H1 (cell line): ENCODE measurements around the gene ERVMER34-1. TPM values are rescaled to one million over a fixed set of nuclear protein-coding genes. Genes with fewer than 3 reads are reported as not detected.

Experiments used
- CTCF ChIA-PET: fragments of 300-600 bp; sonication (Branson Sonifier 250); formaldehyde crosslinking; loops from one replicate; lab custom pipeline; 2021; ENCODE audit not compliant: partially characterized antibody; lab: Charles Lee
- POLR2A ChIA-PET: fragments of 300-600 bp; sonication (Branson Sonifier 250); formaldehyde crosslinking; loops from one replicate; lab custom pipeline; 2021; ENCODE audit warnings: inconsistent platforms; ENCODE audit not compliant: partially characterized antibody; lab: Charles Lee
- DNase-seq, 2 experiments: peaks; one replicate each; pipeline versions ENCODE4 v3.0.0 to v3.0.0-alpha.2; 2010 to 2022; ENCODE audit warnings: low spot score in 2 of 2, low read depth in 1 of 2, mixed read lengths in 1 of 2
- FAIRE-seq: peaks from 2 replicates; lab custom pipeline; 2011; peaks lifted over from hg19 to GRCh38; lab: Jason Lieb, UNC
- H2AFZ ChIP-seq: 2 replicates; pipeline ENCODE4 v1.8.1; 2012; ENCODE audit warnings: low read length, inconsistent platforms
- H2AK5ac ChIP-seq: 2 replicates; pipeline ENCODE4 v1.6.1; 2013; ENCODE audit warnings: low read depth, low read length
- H2BK120ac ChIP-seq: replicated peaks from 2 replicates; pipeline ENCODE3; 2013; ENCODE audit warnings: low read depth, low read length, inconsistent platforms
- H2BK12ac ChIP-seq: 2 replicates; pipeline ENCODE4 v1.6.1; 2013; ENCODE audit warnings: low read depth, low read length
- H2BK15ac ChIP-seq: 2 replicates; pipeline ENCODE4 v1.6.1; 2013; ENCODE audit warnings: low read length
- H2BK20ac ChIP-seq: 2 replicates; pipeline ENCODE4 v1.6.1; 2013; ENCODE audit warnings: low read length
- H2BK5ac ChIP-seq: 2 replicates; pipeline ENCODE4 v1.6.1; 2013; ENCODE audit warnings: low read depth, low read length
- H3K14ac ChIP-seq: 2 replicates; pipeline ENCODE4 v1.6.1; 2013; ENCODE audit warnings: inconsistent platforms; ENCODE audit not compliant: insufficient read length
- H3K18ac ChIP-seq: 2 replicates; pipeline ENCODE4 v1.6.1; 2013; ENCODE audit warnings: low read length; ENCODE audit errors: extremely low read depth
- H3K23ac ChIP-seq: 2 replicates; pipeline ENCODE4 v1.6.1; 2013; ENCODE audit warnings: inconsistent platforms; ENCODE audit not compliant: insufficient read length
- H3K23me2 ChIP-seq: 2 replicates; pipeline ENCODE4 v1.6.1; 2013; ENCODE audit warnings: low read depth, low read length
- H3K27ac ChIP-seq: 2 replicates; pipeline ENCODE4 v1.6.1; 2011; ENCODE audit warnings: low read depth, low read length, inconsistent platforms
- H3K27me3 ChIP-seq, 4 experiments: replicated peaks in 1 of 4; 1 replicate in 1 of 4; 2 replicates in 3 of 4; pipeline versions ENCODE4 v1.6.1 to v1.8.1; 2011 to 2013; ENCODE audit warnings: low read length in 3 of 4, mild to moderate bottlenecking in 3 of 4, inconsistent platforms in 2 of 4, mixed read lengths in 2 of 4, moderate library complexity in 1 of 4; ENCODE audit not compliant: control insufficient read depth in 3 of 4, insufficient read depth in 3 of 4; ENCODE audit errors: extremely low read depth in 1 of 4
- H3K36me3 ChIP-seq, 4 experiments: 2 replicates each; pipeline versions ENCODE4 v1.6.1 to v1.8.1; 2011 to 2013; ENCODE audit warnings: mild to moderate bottlenecking in 4 of 4, low read length in 3 of 4, moderate library complexity in 2 of 4, control low read depth in 1 of 4, inconsistent platforms in 1 of 4; ENCODE audit not compliant: insufficient read depth in 4 of 4, control insufficient read depth in 2 of 4
- H3K4ac ChIP-seq: replicated peaks from 2 replicates; pipeline ENCODE3; 2013; ENCODE audit warnings: low read length, low read depth, mixed read lengths, inconsistent platforms; ENCODE audit not compliant: insufficient read length
- H3K4me1 ChIP-seq, 4 experiments: replicated peaks in 1 of 4; 1 replicate in 1 of 4; 2 replicates in 3 of 4; pipeline versions ENCODE4 v1.6.1 to v1.8.1; 2011 to 2013; ENCODE audit warnings: low read length in 3 of 4, inconsistent platforms in 2 of 4, mixed read lengths in 1 of 4; ENCODE audit not compliant: insufficient read depth in 4 of 4, control insufficient read depth in 3 of 4
- H3K4me2 ChIP-seq, 2 experiments: 2 replicates each; pipeline versions ENCODE4 v1.6.1 to v1.8.1; 2011 to 2013; ENCODE audit warnings: low read depth in 2 of 2, low read length in 2 of 2, control low read depth in 1 of 2, inconsistent platforms in 1 of 2, mild to moderate bottlenecking in 1 of 2; ENCODE audit not compliant: insufficient read depth in 1 of 2
- H3K4me3 ChIP-seq, 4 experiments: fragments of 200-600, 300-600 bp in 1 of 4; sonication (generic), shearing (Covaris generic), sonication (Bioruptor Twin) in 1 of 4; 2 replicates each; pipeline versions ENCODE4 v1.5.1 to v1.8.1; 2011 to 2016; ENCODE audit warnings: low read length in 4 of 4, low read depth in 3 of 4, control low read depth in 2 of 4, inconsistent platforms in 2 of 4, mild to moderate bottlenecking in 2 of 4, mixed read lengths in 1 of 4, moderate library complexity in 1 of 4; ENCODE audit not compliant: insufficient read depth in 2 of 4; ENCODE audit errors: extremely low read depth in 1 of 4
- H3K56ac ChIP-seq: replicated peaks from 2 replicates; pipeline ENCODE3; 2013; ENCODE audit warnings: low read depth, mild to moderate bottlenecking, mixed read lengths, low read length, inconsistent platforms; ENCODE audit not compliant: insufficient read length
- H3K79me1 ChIP-seq: 2 replicates; pipeline ENCODE4 v1.6.1; 2013; ENCODE audit warnings: low read depth, low read length, control low read depth
- H3K79me2 ChIP-seq, 2 experiments: 2 replicates each; pipeline versions ENCODE4 v1.6.1 to v1.8.1; 2012 to 2013; ENCODE audit warnings: low read length in 2 of 2, mild to moderate bottlenecking in 2 of 2, inconsistent platforms in 1 of 2; ENCODE audit not compliant: insufficient read depth in 2 of 2, control insufficient read depth in 1 of 2
- H3K9ac ChIP-seq, 4 experiments: replicated peaks in 1 of 4; 1 replicate in 1 of 4; 2 replicates in 3 of 4; pipeline versions ENCODE4 v1.6.1 to v1.8.1; 2011 to 2013; ENCODE audit warnings: low read depth in 3 of 4, low read length in 3 of 4, control low read depth in 2 of 4, mild to moderate bottlenecking in 2 of 4, moderate library complexity in 2 of 4, inconsistent platforms in 1 of 4; ENCODE audit errors: extremely low read depth in 1 of 4
- H3K9me3 ChIP-seq, 2 experiments: 2 replicates each; pipeline versions ENCODE4 v1.6.1 to v1.8.1; 2012 to 2013; ENCODE audit warnings: mild to moderate bottlenecking in 2 of 2, moderate library complexity in 2 of 2, control low read depth in 1 of 2, inconsistent platforms in 1 of 2, low read depth in 1 of 2, low read length in 1 of 2, mixed read lengths in 1 of 2; ENCODE audit not compliant: insufficient read depth in 2 of 2
- H4K20me1 ChIP-seq, 2 experiments: replicated peaks in 1 of 2; 2 replicates each; pipeline versions ENCODE3 to v1.8.1; 2011 to 2013; ENCODE audit warnings: inconsistent platforms in 2 of 2, low read length in 2 of 2, mild to moderate bottlenecking in 1 of 2; ENCODE audit not compliant: insufficient read depth in 2 of 2, control insufficient read depth in 1 of 2
- H4K5ac ChIP-seq: 2 replicates; pipeline ENCODE4 v1.6.1; 2013; ENCODE audit warnings: low read length, low read depth, mixed read lengths, inconsistent platforms; ENCODE audit not compliant: insufficient read length
- H4K8ac ChIP-seq: 2 replicates; pipeline ENCODE4 v1.8.0; 2013; ENCODE audit warnings: mild to moderate bottlenecking, moderate library complexity, low read length, inconsistent platforms; ENCODE audit not compliant: insufficient read depth; ENCODE audit errors: extremely low read depth
- H4K91ac ChIP-seq: replicated peaks from 2 replicates; pipeline ENCODE3; 2013; ENCODE audit warnings: low read length, mixed read lengths, inconsistent platforms; ENCODE audit not compliant: insufficient read length
- CEBPB ChIP-seq: IDR thresholded peaks from 2 replicates; pipeline ENCODE4 v1.6.1; 2012; ENCODE audit warnings: low read depth, low read length
- JUND ChIP-seq: IDR thresholded peaks from 2 replicates; pipeline ENCODE4 v1.6.1; 2011; ENCODE audit warnings: mild to moderate bottlenecking, improper control_type of control experiment, low read length
- KDM4A ChIP-seq: IDR thresholded peaks from one replicate; pipeline ENCODE4 v1.7.1; 2012; ENCODE audit warnings: low read depth, mild to moderate bottlenecking, moderate library complexity, low read length, inconsistent platforms; ENCODE audit not compliant: severe bottlenecking
- NANOG ChIP-seq: IDR thresholded peaks from 2 replicates; pipeline ENCODE4 v1.6.1; 2011; ENCODE audit warnings: low read length, low read depth, mild to moderate bottlenecking, inconsistent platforms; ENCODE audit not compliant: insufficient read depth, poor library complexity, severe bottlenecking
- WGBS, 2 experiments: shearing (Covaris generic) in 1 of 2; methylation state at CpG; one replicate each; pipeline versions ENCODE4 v1.1.6 to v1.1.7; 2013 to 2015; ENCODE audit warnings: low lambda C conversion rate in 2 of 2, mixed read lengths in 2 of 2, inconsistent platforms in 1 of 2, low coverage in 1 of 2, missing lambda C conversion rate in 1 of 2; ENCODE audit not compliant: insufficient replicate concordance in 2 of 2, insufficient coverage in 1 of 2, insufficient read length in 1 of 2; ENCODE audit errors: extremely low coverage in 1 of 2, missing lambda C conversion rate in 1 of 2; 5-methylcytosine and 5-hydroxymethylcytosine counted together
- polyA plus RNA-seq, 7 experiments: library from polyadenylated mRNA; depleted of rRNA in 3 of 7; stranded (reverse) in 5 of 7; unstranded in 2 of 7; fragments of >200 nt in 5 of 7; fragments of 200-250 nt in 2 of 7; gene quantifications; 1 replicate in 5 of 7; 2 replicates in 1 of 7; 4 replicates in 1 of 7; pipeline versions ENCODE4 v1.2.1 to v1.2.3, GENCODE V29; 2011 to 2013; ENCODE audit warnings: missing spikeins in 2 of 7, mixed read lengths in 2 of 7
- total RNA-seq: library from RNA; stranded (reverse); fragmentation: NEBNext Ultra II Directional; extraction: Animal tissue kit (Norgen Biotek cat#: 25700); gene quantifications from 2 replicates; pipeline ENCODE4 v1.2.1, GENCODE V29; 2021
- TF ChIP-seq, protein P1 (sequence below): IDR thresholded peaks from 2 replicates; pipeline ENCODE4 v1.6.1; 2011; ENCODE audit warnings: low read length, improper control_type of control experiment

ERVMER34-1 gene
- total and polyA plus RNA-seq, 2 of the 8 experiments (the other 6 are each of a cell fraction or from before 2014, with no cell fraction given) = 14.2 to 34.3 TPM

DNA sequence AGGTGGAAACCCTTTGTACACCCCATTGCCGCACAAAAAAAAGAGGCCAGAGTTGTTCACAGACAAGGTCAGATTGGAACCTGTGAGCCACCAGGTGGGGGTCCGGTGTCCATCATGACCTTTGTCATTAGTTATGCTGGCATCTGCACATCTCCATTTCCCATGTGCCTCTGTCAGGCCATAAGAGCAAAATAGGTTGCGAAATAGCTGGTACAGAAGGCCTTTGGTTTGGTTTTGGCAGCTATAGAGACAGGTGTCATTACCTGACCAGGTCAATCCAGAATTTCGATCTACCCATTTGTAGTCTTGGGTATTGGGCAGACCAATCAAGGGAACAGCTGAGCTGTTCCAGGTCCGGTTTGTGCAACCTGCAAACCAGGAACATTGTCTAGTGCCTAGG lies 6.6 kb downstream of the ERVMER34-1 start:
- Histone ChIP-seq H3K4ac (no peak overlapping the region), H3K36me3 (peaks cover 3 to 31% (median 9%) of the 10 kb centered on the region in 4 experiments; a peak in 6 of 8 replicates), H3K9me3 (peaks cover 0 to 2% of the 10 kb centered on the region in 2 experiments; a peak in 2 of 4 replicates), H3K9ac (no peak overlapping the region), H2BK20ac (no peak overlapping the region), H4K5ac (no peak overlapping the region), H2AK5ac (no peak overlapping the region), H2BK5ac (no peak overlapping the region), H3K56ac (no peak overlapping the region), H3K4me3 (no peak overlapping the region), H3K79me2 (peaks cover 0 to under 1% of the 10 kb centered on the region in 2 experiments; a peak in 1 of 4 replicates), H2BK12ac (no peak overlapping the region), H3K79me1 (no peaks in the 10 kb centered on the region), H3K27me3 (no peaks in the 10 kb centered on the region), H3K18ac (no peak overlapping the region), H4K8ac (no peak overlapping the region), H3K4me1 (no peaks in the 10 kb centered on the region)
- FAIRE-seq = no peak
- WGBS, 2 experiments = 88% methylated on average over 5 of the region's 5 CpGs; no CpG with 5 or more reads in 1 of the 2 experiments
- TF ChIP-seq NANOG (no peak), JUND (no peak), KDM4A (no peak), CEBPB (peak; percentile 55; the same call in 1 of the 2 replicates)
- TF ChIP-seq, protein P1, sequence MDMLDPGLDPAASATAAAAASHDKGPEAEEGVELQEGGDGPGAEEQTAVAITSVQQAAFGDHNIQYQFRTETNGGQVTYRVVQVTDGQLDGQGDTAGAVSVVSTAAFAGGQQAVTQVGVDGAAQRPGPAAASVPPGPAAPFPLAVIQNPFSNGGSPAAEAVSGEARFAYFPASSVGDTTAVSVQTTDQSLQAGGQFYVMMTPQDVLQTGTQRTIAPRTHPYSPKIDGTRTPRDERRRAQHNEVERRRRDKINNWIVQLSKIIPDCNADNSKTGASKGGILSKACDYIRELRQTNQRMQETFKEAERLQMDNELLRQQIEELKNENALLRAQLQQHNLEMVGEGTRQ = no peak
- TF ChIP-seq, all 59 proteins: peak for 1
- H4K91ac ChIP-seq = no peak overlapping the region
- no peak overlapping the region for H3K14ac ChIP-seq
- no peak overlapping the region for H3K27ac ChIP-seq
- H4K20me1 ChIP-seq = no peaks in the 10 kb centered on the region
- no peaks in the 10 kb centered on the region for H3K23me2 ChIP-seq
- DNase-seq = no peak
- H3K4me2 ChIP-seq = no peak overlapping the region
- no peak overlapping the region for H3K23ac ChIP-seq
- ChIA-PET CTCF (interaction anchor here (1.5 kb wide), 1 partner anchor 199 kb away, joined by 4 read pairs; no protein-coding TSS in a partner anchor), POLR2A (interaction anchor here (1.0 to 1.1 kb wide), 2 partner anchors 19 to 22 kb away, joined by 3 to 4 read pairs; no protein-coding TSS in a partner anchor)
- H2AFZ ChIP-seq = no peak overlapping the region
- no peak overlapping the region for H2BK120ac ChIP-seq
- H2BK15ac ChIP-seq = no peak overlapping the region
